HG03457 (cell line): ENCODE results near the gene CARD11.

Experiments
- ATAC-seq: cut with Tn5 transposase; IDR thresholded peaks from one replicate; pipeline ENCODE4 v1.9.1; 2021; ENCODE audit warnings: moderate number of reproducible peaks; ENCODE audit not compliant: unreplicated experiment

Gene CARD11

DNA sequence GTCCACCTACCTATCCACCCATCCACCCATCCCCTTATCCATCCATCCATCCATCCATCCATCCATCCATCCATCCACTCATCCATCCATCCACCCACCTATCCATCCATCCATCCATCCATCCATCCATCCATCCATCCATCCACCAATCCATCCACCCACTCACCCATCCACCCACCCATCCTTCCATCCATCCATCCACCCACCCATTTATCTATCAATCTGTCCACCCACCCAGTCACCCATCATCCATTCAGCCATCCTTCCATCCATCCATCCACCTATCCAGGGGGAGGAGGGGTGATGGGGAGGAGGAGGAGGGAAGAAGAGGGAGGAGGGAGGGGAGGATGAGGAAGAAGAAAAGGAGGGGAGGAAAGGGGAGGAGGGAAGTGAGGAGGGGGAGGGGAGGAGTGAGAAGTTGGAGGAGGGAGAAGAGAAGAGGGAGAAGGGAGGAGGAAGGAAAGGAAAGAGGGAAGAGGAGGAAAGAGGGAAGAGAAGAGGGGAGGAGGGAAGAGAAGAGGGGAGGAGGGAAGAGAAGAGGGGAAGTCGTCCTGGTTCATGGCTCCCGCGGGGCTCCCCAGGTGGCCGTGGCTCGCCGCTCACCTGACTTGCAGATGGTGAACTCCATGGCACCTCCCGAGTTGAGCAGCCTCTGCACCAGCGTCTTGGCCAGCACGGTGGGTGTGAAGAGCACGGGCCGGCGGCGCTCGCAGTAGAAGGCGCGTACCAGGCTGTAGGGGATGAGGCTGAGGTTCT lies 130.8 kb downstream of the CARD11 start:
- no peak for ATAC-seq

DNA sequence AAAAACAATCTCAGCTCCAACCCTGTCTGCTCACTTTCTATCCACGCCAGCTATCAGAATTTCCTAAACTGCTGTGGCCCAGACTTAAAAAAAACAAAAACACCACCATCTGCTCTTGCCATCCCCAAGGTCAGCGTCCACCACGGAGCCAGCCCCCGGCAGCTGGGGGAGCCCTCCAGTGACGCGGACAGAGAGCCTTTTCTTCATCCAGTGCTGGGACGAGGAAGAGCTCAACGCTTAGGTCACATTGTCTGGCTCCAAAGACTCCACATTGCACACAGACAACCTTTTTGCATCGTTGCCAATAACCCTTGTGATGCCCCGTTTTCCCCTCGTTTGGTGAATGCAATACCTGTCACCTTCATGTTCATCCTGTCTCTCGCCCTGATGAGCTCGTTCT lies 132.2 kb downstream of the CARD11 start:
- no peak for ATAC-seq

DNA sequence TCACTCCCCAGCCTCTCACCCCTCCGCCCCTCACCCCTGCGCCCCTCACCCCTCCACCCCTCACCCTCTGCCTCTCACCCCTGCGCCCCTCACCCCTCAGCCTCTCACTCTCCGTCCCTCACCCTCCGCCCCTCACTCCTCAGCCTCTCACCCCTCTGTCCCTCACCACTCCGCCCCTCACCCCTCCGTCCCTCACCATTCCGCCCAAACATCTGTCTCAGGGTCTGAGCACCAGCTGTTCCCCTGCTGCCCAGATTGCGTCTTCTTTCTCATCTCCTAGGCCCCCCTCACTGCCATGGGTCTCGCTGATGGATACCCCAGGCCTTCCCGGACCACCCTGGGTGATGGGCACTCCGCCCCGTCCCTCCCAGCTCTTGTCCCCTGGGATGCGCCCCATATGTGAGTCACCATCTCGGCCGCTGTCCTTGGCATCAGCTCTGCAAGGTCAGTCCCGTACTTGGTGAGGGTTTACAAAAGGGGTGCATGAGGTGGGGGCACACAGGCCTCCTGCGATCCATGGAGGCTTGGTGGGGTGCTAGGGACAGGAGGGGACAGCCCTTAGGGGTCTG lies 134.1 kb downstream of the CARD11 start:
- ATAC-seq = no peak

DNA sequence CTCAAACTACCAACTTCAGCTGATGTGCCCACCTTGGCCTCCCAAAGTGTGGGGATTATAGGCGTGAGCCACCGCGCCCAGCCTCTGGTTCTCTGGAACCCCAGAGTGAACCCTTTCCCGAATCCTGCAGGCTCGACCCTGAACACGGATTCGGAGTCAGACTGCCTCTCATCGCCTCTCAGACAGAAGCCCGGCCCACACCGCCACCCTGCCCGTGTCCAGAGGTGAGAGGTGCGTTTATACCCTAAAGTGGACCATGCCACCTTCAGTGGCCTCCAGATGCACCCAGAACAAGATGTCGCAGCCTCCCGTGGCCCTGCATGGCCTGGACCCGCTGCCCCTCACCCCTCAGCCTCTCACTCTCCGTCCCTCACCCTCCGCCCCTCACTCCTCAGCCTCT lies 134.6 kb downstream of the CARD11 start:
- ATAC-seq = no peak

DNA sequence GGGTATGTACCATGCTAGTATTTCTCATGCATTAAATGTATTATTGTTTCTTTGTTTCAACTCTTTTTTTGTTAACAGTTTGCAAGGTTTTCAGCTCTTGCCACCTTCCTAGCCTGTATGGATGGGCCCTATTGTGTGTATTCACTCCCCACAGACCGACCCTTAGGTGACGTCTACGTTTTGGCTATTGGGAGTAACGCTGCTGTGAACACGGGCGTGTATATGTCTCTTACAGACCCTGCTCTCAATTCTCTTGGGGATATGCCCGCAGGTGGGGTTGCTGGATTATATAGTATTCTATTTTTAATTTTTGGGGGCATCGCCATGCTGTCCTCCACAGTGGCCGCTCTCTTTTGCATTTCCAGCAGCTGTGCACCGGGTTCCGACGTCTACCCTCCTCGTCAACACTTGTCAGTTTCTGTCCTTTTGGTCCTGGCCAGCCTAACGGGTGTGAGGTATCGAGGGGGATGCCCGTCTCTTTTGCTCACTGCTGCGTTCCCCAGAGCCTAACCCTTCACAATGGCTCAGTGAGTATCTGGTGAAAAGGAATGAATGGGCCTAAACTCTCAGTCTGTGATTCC lies 135.5 kb downstream of the CARD11 start:
- ATAC-seq = no peak

DNA sequence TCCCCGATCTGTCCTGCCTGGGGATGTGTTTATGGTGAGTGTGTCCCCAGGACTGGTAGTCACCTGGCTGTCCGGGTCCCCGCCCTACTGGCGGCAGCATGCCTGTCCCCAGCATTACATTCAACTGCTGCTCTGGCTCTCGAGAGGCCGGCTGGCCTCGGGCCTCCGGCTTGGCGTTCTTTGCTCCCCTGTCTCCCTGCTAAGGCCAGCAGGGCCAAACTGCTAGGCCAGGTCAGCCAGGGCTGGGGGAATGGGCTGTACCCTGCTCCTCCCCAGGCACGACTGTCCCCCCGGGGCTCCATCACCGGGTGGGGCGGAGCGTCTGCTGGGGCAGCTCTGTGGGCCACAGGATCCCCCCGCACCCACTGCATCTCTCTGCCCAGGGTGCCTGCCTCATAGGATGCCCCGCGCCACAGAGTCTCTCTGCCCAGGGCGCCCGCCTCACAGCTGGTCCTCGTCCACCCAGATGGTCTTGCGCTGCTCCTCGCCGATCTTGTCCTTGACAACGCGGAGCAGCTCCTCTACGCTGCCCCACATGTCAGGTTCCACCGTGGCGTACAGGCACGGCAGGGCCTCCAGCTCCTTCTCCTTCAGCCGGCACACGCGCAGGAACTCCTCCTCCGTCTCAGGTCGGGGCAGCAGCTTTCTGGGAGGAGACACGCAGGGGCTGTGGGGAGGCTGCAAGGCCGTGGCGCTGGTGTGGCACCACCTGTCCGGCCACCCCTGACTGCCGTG lies 137.3 kb downstream of the CARD11 start:
- ATAC-seq = no peak

DNA sequence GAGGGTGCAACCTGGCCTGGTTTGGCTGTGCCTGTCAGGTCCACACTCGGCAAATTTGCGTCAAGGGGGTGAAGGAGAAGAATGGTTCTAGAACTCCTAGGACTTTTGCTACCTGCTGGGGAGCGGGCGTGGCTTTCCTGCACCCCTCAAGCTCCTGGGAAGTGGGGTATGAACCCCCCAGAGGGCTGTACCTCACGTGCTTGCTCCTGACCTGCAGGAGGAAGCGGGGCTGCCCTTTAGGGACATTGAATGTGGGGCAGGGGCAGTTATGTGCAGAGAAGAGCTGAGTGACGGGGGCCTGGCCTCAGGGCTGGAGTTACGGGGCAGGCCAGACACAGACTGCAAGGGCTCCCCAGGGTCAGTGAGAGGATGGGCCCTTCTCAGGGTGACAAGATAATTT lies 138.2 kb downstream of the CARD11 start:
- no peak for ATAC-seq

DNA sequence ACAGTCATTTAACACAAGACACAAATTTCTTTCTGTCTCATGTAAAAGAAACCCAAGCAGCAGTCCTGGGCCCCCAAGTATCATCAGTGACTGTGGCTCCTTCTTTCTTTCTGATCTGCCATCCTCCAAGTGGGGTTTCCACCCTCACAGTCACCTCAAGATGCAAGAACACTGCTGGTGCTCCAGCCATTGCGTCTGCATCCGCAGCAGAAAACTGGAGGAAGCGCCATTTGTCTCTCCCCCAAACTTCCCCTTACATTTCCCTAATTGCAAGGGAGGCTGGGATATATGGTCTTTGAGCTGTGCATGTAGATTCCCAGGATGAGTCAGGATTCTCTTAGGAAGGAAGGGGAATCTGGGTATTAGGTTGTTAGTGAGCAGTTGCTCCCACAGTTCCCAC lies 138.6 kb downstream of the CARD11 start:
- no peak for ATAC-seq

DNA sequence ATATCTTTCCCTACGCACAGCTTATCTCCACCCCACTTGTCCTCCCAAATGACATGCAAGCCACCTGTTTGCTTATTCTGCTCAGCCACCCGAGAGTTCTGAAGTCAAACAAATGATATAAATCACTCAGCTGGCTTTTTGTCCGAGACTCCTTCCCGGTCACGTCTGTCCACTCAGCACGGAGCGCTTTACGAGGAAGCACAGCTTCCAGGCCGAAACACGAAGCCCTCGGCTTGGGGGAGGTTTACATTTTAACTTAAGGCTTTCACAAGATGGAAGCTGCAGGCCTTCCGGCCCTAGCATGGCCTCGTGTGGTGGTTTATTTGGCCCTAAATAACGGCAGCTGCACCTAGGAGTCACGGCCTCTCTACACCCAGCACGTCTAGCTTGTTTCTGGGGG lies 139.5 kb downstream of the CARD11 start:
- ATAC-seq = no peak

DNA sequence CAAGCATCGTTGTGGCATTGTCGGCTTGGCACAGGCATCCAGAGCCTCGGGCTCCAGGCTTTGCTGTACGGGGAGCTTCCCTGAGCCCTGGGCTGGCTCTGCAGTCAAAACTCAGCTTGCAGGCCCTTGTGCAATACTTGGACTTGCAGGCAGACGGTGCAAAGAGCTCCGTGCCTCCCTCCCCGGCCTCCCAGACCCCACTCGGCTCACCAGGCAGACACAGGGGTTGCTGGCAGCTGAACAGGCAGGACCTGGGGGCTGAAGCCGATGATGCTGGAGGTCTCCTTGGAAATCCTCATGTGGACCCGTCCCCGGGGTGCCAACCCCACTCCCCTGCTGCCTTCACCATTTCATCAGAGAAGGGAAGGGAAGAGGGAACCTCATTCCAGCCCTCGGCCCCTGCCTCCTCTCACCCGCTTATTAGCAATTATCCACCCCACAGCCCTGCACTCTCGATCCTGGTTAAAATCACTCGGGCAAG lies 139.9 kb downstream of the CARD11 start:
- no peak for ATAC-seq

DNA sequence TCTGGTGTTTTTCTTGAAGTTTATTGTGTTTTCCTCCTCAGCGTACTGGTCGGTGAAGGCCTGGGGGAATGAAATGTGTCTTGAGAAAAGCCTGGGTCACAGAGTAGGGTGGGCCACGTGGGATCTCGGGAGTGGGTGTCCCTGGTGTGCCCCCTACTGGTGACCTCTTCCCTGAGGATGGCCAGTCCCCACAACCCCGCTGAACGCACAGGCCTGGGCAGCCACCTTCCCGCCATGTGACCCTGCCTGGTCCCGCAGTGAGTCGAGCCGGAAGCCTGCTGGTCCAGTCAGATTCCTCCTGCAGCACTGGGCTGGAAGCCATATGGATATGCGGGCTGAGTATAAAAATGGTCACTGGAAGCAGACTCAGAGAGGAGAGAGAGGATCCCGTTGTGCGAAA lies 146.6 kb downstream of the CARD11 start:
- ATAC-seq = no peak

DNA sequence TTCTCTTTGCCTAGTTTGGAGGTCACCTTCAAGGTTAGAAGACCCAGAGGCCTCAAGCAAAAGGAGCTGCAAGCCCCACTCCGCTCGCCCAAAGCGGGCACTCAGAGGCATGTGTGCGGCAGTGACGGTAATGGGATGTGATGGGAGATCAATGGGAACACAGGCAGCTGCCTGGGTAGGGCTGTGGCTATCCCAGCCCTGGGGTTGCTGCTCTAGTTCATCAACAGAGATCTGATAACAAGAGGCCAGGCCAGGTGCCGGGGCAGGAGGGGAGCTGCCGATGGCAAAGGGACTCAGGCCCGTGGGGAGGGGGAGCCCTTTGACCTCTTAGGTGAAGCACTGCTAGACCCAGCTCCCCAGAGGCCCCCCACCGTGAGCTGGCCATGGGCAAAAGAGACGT lies 147.5 kb downstream of the CARD11 start:
- no peak for ATAC-seq

DNA sequence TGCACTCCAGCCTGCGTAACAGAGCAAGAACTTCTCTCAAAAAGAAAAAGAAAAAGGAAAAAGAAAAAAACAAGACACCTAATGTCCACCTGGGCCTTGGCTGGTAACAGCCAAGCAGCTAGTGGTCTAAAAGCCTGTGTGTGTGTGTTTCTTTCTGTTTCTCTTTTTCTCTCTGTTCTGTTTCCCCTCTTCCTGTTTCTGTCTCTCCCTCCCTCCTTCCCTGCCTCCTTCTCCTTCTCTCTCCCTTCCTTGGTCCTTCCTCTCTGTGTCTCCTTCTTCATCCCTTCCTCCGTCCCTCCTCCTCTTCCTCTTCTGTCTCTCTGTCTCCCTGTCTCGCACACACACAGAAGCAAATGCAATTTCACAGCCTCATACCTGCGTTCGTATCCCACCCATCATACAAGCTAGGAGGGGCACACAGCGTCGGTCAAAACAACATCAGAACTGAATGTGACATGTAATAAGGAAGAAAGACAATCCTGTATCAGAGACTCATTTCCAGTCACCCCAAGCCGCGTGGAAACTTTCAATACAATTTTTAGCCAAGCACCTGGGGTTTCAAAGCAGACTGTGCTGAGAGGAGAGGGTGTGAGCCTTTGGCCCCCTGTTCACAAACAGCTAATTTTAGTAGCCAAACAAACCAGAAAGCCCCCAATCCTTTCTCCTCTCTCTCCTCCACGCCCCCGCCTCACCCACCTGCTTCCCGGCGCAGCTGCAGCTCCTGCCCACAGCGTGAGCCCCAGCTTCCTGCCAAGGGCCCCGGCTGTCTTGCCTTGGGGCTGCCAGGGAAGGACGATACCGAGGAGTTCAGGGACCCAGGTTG lies 149.3 kb downstream of the CARD11 start:
- ATAC-seq = peak; percentile 52

DNA sequence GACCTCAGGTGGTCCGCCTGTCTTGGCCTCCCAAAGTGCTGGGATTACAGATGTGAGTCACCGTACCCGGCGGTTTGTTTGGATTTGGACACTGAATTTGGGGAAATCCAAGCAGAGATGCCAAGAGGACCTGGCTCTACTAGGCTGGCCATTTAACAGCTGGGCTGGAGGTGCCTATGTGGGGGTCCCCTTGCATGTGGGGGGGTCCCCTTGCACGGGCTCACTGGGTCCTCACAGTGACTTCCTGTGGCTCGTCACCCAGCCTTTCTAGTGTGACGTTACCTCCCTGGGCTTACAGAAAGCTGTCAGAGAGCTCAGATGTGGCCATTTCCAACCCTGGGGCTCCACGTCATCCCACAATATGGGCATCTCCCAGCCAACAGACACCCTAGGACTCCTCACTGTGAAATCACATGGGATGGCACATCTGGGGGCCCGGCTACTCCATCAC lies 150.2 kb downstream of the CARD11 start:
- ATAC-seq = no peak

DNA sequence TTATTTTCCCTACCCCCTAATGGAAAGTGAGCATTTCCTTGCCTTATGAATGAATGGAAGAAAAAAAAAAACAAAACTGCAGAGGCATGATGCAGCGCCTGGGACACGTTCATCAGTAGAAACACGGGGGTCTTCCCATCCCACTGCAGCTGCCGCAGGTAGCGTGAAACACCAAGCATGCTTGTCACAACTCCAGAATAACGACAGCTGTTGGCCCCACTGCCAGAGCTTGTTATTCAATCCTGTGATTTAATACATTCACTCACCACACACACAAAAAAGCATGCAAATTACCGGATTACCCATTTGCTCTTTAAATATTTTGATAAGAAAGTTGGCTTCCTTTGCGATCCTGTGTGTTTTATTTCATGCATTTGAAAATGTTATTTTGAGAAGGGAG lies 151.1 kb downstream of the CARD11 start:
- no peak for ATAC-seq

DNA sequence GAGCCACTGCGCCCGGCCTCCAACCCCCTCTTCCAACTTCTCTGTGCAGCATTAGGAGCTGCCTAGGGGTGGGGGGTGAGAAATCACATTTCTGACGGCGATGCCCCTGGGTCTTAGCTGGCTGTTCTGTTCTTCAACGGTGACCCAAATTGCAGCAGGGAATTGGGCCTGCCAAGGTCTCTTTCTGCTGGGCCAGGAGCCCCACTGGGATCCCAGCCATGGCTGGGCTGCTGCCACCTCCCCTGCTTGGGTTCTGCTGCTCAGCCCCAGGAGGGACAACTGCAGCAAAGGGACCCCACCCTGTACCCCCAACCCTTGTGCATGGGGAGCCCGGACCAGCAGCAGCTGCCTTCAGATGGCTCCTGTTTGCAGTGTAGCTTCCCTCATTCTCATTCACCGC lies 155.9 kb downstream of the CARD11 start:
- no peak for ATAC-seq

DNA sequence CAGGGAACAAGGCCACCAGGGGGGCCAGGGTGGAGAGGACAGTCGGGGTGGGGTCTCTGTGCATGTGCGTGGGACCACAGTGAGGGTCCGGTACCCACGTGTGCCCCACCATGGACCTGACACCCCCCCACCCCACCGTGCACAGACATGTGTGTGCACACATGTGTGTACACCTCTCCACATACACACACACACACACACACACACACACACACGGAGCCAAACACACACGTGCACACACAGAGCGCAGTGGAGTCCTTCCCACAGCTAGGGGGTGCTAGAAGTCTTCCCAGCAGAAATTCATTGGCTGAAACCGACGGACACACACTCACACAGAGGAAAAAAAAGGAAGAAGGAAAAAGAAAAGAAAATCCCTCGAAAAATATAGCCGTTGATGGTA lies 156.8 kb downstream of the CARD11 start:
- ATAC-seq = no peak

DNA sequence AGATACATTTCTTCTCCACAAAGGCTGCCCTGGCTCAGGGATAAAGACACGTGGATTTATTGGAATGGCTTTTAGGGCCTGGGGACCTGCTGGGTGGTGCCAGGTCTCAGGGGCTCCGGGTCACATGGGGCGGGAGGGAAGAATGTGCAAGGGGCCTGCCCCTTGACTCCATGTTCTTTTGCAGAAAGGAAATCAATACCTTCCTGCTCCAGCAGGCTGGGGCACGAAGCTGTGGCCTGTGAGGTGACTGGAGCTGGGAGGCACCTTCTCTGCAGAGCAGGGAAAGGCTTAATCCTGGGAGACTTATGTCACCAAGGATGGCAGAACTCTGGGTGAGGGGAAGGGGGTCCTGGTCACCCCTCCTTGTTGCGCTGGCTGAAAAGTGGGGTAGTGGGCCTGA lies 157.3 kb downstream of the CARD11 start:
- ATAC-seq = no peak

DNA sequence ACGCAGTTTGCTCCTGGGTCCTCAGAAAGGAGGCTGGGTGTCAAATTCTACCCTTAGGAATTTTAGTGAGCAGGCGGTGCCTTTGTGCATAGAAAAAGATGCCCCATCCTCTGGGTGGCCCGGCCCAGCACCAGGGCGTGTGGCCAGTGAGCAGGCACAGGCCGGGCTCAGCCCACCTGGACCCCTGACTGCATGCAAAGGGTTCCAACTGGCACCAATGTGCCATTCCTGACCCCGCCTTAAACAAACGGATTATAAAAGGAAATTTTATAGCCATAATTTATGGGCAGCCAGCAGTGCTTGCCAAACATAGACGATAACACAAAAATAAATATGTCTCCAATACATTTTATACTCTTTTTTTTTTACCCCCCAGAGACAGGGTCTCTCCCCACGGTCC lies 159.5 kb downstream of the CARD11 start:
- no peak for ATAC-seq

DNA sequence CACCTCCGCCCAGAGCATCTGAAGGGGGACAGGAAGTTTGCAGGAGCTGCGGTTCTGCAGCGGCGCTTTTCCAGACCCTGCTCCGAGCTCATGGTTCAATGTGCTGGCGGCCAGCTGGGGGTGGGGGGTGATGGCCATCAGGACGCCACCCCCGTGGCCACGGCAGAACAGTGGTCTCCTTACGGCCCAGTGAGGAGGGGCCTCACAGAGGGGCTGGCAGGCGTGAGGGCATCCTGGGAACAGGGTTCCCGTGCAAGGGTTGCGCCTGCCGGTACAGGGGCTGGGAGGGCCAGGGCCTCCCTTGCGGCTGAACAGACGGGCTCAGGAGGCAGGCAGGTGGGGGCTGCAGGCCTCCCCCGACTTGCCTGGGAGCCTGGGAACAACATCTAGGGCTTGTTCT lies 160.6 kb downstream of the CARD11 start:
- ATAC-seq = no peak

DNA sequence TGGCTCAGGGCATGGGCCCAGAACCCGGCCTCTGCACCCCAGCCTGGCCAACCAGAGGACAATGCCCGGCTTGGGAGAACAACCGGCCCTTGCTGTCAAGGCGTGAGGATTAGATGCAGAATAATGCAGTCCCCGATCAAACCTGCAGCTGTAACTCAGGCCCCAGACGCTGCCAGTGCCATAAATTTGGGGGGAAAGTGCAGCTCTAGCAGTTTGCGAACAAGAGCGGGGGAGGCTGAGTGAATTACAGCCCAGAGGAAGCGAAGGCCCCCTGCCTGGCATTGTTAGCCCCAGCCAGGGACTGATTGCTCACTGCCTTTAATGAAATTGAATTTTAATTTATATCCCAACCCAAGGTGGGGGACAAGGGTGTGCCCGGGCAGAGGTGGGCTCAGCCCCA lies 161.6 kb downstream of the CARD11 start:
- ATAC-seq = no peak
